Measurements from ENCODE around the gene ANAPC16.
"Not testable (repeated sequence)": the region's sequence is repeated elsewhere in the genome, so short reads cannot be mapped to it uniquely, and the experiment has no call there.

The ANAPC16 gene

GRCh38 chr10:72206511-72207229, 9.1 kb upstream of the ANAPC16 start:
- DNase-seq (ENCODE audit: low read depth) = no peak

GRCh38 chr10:72208526-72208925, 7.3 kb upstream of the ANAPC16 start:
- not testable (repeated sequence) for DNase-seq (ENCODE audit: low read depth); H3K4me3 ChIP-seq (ENCODE audit: low read depth, low read length)

More at GRCh38 chr10:72206511-72207229, 9.1 kb upstream of the ANAPC16 start:
- no peak overlapping the region for H3K4me3 ChIP-seq (ENCODE audit: low read depth, low read length)

- DNase-seq (ENCODE audit: low read depth) = not testable (repeated sequence)
These were observed 4.4 kb upstream of the ANAPC16 start for GRCh38 chr10:72211381-72211780.

GRCh38 chr10:72211832-72212231, 4.0 kb upstream of the ANAPC16 start:
- not testable (repeated sequence) for DNase-seq (ENCODE audit: low read depth); H3K4me3 ChIP-seq (ENCODE audit: low read depth, low read length)

More at GRCh38 chr10:72211381-72211780, 4.4 kb upstream of the ANAPC16 start:
- H3K4me3 ChIP-seq (ENCODE audit: low read depth, low read length) = not testable (repeated sequence)

GRCh38 chr10:72218325-72218724, 2.5 kb downstream of the ANAPC16 start:
- no peak overlapping the region for H3K4me3 ChIP-seq (ENCODE audit: low read depth, low read length)

GRCh38 chr10:72218726-72219125, 2.9 kb downstream of the ANAPC16 start:
- no peak for DNase-seq (ENCODE audit: low read depth)
- H3K4me3 ChIP-seq (ENCODE audit: low read depth, low read length) = no peak overlapping the region

More at GRCh38 chr10:72218325-72218724, 2.5 kb downstream of the ANAPC16 start:
- DNase-seq (ENCODE audit: low read depth) = no peak

GRCh38 chr10:72219235-72219814, 3.5 kb downstream of the ANAPC16 start:
- no peak overlapping the region for H3K4me3 ChIP-seq (ENCODE audit: low read depth, low read length)

GRCh38 chr10:72220637-72221036, 4.8 kb downstream of the ANAPC16 start:
- DNase-seq (ENCODE audit: low read depth) = no peak
- no peak overlapping the region for H3K4me3 ChIP-seq (ENCODE audit: low read depth, low read length)

More at GRCh38 chr10:72219235-72219814, 3.5 kb downstream of the ANAPC16 start:
- no peak for DNase-seq (ENCODE audit: low read depth)

- no peak overlapping the region for H3K4me3 ChIP-seq (ENCODE audit: low read depth, low read length)
- no peak for DNase-seq (ENCODE audit: low read depth)
These were observed 5.5 kb downstream of the ANAPC16 start for GRCh38 chr10:72221278-72221677.

- DNase-seq (ENCODE audit: low read depth) = no peak
- no peak overlapping the region for H3K4me3 ChIP-seq (ENCODE audit: low read depth, low read length)
These were observed 7.9 kb downstream of the ANAPC16 start for GRCh38 chr10:72223743-72224101.

GRCh38 chr10:72224191-72224590, 8.4 kb downstream of the ANAPC16 start:
- DNase-seq (ENCODE audit: low read depth); H3K4me3 ChIP-seq (ENCODE audit: low read depth, low read length): not testable (repeated sequence)

GRCh38 chr10:72226418-72227027, 10.7 kb downstream of the ANAPC16 start:
- DNase-seq (ENCODE audit: low read depth) = no peak
- no peak overlapping the region for H3K4me3 ChIP-seq (ENCODE audit: low read depth, low read length)

- DNase-seq (ENCODE audit: low read depth) = no peak
- no peak overlapping the region for H3K4me3 ChIP-seq (ENCODE audit: low read depth, low read length)
These were observed 12.0 kb downstream of the ANAPC16 start for GRCh38 chr10:72227826-72228225.

- no peak overlapping the region for H3K4me3 ChIP-seq (ENCODE audit: low read depth, low read length)
- no peak for DNase-seq (ENCODE audit: low read depth)
These were observed 12.5 kb downstream of the ANAPC16 start for GRCh38 chr10:72228318-72228751.

GRCh38 chr10:72229261-72230251, 13.7 kb downstream of the ANAPC16 start:
- DNase-seq (ENCODE audit: low read depth) = no peak

GRCh38 chr10:72233621-72234020, 17.8 kb downstream of the ANAPC16 start:
- H3K4me3 ChIP-seq (ENCODE audit: low read depth, low read length) = no peak overlapping the region
- no peak for DNase-seq (ENCODE audit: low read depth)

More at GRCh38 chr10:72229261-72230251, 13.7 kb downstream of the ANAPC16 start:
- H3K4me3 ChIP-seq (ENCODE audit: low read depth, low read length) = no peak overlapping the region

GRCh38 chr10:72234560-72235095, 18.8 kb downstream of the ANAPC16 start:
- DNase-seq (ENCODE audit: low read depth) = no peak
- no peak overlapping the region for H3K4me3 ChIP-seq (ENCODE audit: low read depth, low read length)

- DNase-seq (ENCODE audit: low read depth) = no peak
- no peak overlapping the region for H3K4me3 ChIP-seq (ENCODE audit: low read depth, low read length)
These were observed 19.9 kb downstream of the ANAPC16 start for GRCh38 chr10:72235544-72236279.

Measured in skeletal muscle cell (primary cell).